ENCODE results near the gene MMEL1. TPM values are rescaled to one million over a fixed set of nuclear protein-coding genes. Genes with fewer than 3 reads are reported as not detected.
A peak's percentile ranks its signal among the peaks of the same experiment; 100 is the strongest.

MMEL1 gene
- total and polyA plus RNA-seq, 2 of the 13 experiments (the other 11 are each of a cell fraction or from before 2014, with no cell fraction given): 0.48 TPM; not detected in 1

DNA sequence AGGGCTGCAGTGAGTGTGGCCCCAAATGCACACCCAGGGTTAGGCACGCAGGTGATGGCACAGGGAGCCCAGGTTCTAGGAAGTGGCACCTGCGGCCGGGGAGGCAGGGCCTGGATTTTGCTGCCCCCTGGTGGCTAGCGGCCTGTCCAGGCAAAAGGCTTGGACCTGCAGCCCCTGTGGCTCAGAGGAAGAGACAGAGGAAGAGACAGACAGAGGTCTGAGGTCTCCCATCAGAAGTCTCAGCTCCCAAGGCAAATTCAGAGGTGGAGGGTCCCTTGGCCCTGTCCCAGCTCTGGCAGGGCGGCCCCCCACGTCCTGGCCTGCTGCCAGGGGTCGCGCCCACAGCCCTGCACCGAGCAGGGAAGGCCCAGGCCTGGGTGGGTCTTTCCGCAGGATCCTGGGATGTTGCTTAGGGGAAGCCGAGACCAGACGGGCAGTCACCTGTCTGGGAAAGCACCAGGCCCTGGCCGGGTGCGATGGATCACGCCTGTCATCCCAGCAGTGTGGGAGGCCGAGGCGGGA is 84.7 kb downstream of the MMEL1 start (continued):
- TF ChIP-seq, protein P1, sequence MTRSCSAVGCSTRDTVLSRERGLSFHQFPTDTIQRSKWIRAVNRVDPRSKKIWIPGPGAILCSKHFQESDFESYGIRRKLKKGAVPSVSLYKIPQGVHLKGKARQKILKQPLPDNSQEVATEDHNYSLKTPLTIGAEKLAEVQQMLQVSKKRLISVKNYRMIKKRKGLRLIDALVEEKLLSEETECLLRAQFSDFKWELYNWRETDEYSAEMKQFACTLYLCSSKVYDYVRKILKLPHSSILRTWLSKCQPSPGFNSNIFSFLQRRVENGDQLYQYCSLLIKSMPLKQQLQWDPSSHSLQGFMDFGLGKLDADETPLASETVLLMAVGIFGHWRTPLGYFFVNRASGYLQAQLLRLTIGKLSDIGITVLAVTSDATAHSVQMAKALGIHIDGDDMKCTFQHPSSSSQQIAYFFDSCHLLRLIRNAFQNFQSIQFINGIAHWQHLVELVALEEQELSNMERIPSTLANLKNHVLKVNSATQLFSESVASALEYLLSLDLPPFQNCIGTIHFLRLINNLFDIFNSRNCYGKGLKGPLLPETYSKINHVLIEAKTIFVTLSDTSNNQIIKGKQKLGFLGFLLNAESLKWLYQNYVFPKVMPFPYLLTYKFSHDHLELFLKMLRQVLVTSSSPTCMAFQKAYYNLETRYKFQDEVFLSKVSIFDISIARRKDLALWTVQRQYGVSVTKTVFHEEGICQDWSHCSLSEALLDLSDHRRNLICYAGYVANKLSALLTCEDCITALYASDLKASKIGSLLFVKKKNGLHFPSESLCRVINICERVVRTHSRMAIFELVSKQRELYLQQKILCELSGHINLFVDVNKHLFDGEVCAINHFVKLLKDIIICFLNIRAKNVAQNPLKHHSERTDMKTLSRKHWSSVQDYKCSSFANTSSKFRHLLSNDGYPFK (CRISPR knock-in tag; IDR thresholded peaks at IDR 0.05; ENCODE audit: borderline replicate concordance): peak; percentile 7
- TF ChIP-seq ZNF256 (CRISPR knock-in tag; conservative IDR thresholded peaks at IDR 0.05) (no peak), MYC (CRISPR knock-in tag; IDR thresholded peaks at IDR 0.05; ENCODE audit: borderline replicate concordance) (peak; percentile 28; the same call in 1 of the 2 replicates), ZNF543 (CRISPR knock-in tag; IDR thresholded peaks at IDR 0.05) (0 out of 2 replicates have a peak, but pooled peaks have one; percentile 42), ZNF44 (CRISPR knock-in tag; IDR thresholded peaks at IDR 0.05) (peak; percentile 10; the same call in 1 of the 2 replicates), ZNF562 (CRISPR knock-in tag; IDR thresholded peaks at IDR 0.05; ENCODE audit: borderline replicate concordance) (no peak), SKI (IDR thresholded peaks at IDR 0.05; ENCODE audit: partially characterized antibody) (peak; percentile 40), NFKBIZ (CRISPR knock-in tag; IDR thresholded peaks at IDR 0.05) (0 out of 2 replicates have a peak, but pooled peaks have one; percentile 19), ZBTB20 (CRISPR knock-in tag; IDR thresholded peaks at IDR 0.05; ENCODE audit: borderline replicate concordance, low read depth) (no peak), ZNF232 (CRISPR knock-in tag; IDR thresholded peaks at IDR 0.05; ENCODE audit: borderline replicate concordance) (no peak)
- TF ChIP-seq, protein P2, sequence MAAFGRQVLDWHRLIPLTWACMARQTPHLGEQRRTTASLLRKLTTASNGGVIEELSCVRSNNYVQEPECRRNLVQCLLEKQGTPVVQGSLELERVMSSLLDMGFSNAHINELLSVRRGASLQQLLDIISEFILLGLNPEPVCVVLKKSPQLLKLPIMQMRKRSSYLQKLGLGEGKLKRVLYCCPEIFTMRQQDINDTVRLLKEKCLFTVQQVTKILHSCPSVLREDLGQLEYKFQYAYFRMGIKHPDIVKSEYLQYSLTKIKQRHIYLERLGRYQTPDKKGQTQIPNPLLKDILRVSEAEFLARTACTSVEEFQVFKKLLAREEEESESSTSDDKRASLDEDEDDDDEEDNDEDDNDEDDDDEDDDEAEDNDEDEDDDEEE (CRISPR knock-in tag; IDR thresholded peaks at IDR 0.05): no peak
- TF ChIP-seq, protein P3, sequence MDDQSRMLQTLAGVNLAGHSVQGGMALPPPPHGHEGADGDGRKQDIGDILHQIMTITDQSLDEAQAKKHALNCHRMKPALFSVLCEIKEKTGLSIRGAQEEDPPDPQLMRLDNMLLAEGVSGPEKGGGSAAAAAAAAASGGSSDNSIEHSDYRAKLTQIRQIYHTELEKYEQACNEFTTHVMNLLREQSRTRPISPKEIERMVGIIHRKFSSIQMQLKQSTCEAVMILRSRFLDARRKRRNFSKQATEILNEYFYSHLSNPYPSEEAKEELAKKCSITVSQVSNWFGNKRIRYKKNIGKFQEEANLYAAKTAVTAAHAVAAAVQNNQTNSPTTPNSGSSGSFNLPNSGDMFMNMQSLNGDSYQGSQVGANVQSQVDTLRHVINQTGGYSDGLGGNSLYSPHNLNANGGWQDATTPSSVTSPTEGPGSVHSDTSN (CRISPR knock-in tag; IDR thresholded peaks at IDR 0.05; ENCODE audit: borderline replicate concordance): no peak
- TF ChIP-seq, protein P4, sequence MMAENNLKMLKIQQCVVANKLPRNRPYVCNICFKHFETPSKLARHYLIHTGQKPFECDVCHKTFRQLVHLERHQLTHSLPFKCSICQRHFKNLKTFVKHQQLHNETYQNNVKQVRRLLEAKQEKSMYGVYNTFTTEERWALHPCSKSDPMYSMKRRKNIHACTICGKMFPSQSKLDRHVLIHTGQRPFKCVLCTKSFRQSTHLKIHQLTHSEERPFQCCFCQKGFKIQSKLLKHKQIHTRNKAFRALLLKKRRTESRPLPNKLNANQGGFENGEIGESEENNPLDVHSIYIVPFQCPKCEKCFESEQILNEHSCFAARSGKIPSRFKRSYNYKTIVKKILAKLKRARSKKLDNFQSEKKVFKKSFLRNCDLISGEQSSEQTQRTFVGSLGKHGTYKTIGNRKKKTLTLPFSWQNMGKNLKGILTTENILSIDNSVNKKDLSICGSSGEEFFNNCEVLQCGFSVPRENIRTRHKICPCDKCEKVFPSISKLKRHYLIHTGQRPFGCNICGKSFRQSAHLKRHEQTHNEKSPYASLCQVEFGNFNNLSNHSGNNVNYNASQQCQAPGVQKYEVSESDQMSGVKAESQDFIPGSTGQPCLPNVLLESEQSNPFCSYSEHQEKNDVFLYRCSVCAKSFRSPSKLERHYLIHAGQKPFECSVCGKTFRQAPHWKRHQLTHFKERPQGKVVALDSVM (CRISPR knock-in tag; IDR thresholded peaks at IDR 0.05): no peak
- TF ChIP-seq, protein P5, sequence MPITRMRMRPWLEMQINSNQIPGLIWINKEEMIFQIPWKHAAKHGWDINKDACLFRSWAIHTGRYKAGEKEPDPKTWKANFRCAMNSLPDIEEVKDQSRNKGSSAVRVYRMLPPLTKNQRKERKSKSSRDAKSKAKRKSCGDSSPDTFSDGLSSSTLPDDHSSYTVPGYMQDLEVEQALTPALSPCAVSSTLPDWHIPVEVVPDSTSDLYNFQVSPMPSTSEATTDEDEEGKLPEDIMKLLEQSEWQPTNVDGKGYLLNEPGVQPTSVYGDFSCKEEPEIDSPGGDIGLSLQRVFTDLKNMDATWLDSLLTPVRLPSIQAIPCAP (CRISPR knock-in tag; IDR thresholded peaks at IDR 0.05; ENCODE audit: low read depth): no peak; the same call in 1 of the 2 replicates
- TF ChIP-seq, protein P6, sequence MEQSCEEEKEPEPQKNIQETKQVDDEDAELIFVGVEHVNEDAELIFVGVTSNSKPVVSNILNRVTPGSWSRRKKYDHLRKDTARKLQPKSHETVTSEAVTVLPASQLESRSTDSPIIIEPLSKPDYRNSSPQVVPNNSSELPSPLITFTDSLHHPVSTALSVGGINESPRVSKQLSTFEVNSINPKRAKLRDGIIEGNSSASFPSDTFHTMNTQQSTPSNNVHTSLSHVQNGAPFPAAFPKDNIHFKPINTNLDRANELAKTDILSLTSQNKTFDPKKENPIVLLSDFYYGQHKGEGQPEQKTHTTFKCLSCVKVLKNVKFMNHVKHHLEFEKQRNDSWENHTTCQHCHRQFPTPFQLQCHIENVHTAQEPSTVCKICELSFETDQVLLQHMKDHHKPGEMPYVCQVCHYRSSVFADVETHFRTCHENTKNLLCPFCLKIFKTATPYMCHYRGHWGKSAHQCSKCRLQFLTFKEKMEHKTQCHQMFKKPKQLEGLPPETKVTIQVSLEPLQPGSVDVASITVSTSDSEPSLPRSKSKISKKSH (CRISPR knock-in tag; IDR thresholded peaks at IDR 0.05; ENCODE audit: borderline replicate concordance): 0 out of 2 replicates have a peak, but pooled peaks have one; percentile 19

Measured in HepG2 (cell line).